ENCODE measurements around the gene XDH. TPM values are rescaled to one million over a fixed set of nuclear protein-coding genes. Genes with fewer than 3 reads are reported as not detected.
A peak's percentile ranks its signal among the peaks of the same experiment; 100 is the strongest.

XDH gene
- total RNA-seq, 1 donor from 2014 or later, result not detected

- no peak for DNase-seq (ENCODE audit: missing footprints)
- intact Hi-C loops (cut with DNase I), result no loop called here
- ATAC-seq, result no peak
Measured at GRCh38 chr2:31406593-31407385, 7.8 kb downstream of the XDH start.

- intact Hi-C loops (cut with DNase I), result no loop called here
- ATAC-seq (no peak), DNase-seq (ENCODE audit: missing footprints) (no peak)
Measured at GRCh38 chr2:31404827-31405226, 9.7 kb downstream of the XDH start.

- intact Hi-C loops (cut with DNase I), result no loop called here
- DNase-seq (ENCODE audit: missing footprints) (no peak), ATAC-seq (no peak)
Measured at GRCh38 chr2:31404302-31404701, 10.2 kb downstream of the XDH start.

GRCh38 chr2:31402388-31402787 is 12.2 kb downstream of the XDH start:
- DNase-seq (ENCODE audit: missing footprints) (no peak), ATAC-seq (no peak)
- intact Hi-C loops (cut with DNase I), result no loop called here

- ATAC-seq (no peak), DNase-seq (ENCODE audit: missing footprints) (no peak)
- intact Hi-C loops (cut with DNase I), result no loop called here
Measured at GRCh38 chr2:31401580-31401979, 13.0 kb downstream of the XDH start.

GRCh38 chr2:31398881-31399280 is 15.7 kb downstream of the XDH start:
- DNase-seq (ENCODE audit: missing footprints), result no peak
- intact Hi-C loops (cut with DNase I), result no loop called here
- ATAC-seq, result no peak

GRCh38 chr2:31397094-31397493 is 17.4 kb downstream of the XDH start:
- peak; percentile 68 for DNase-seq (ENCODE audit: missing footprints)
- intact Hi-C loops (cut with DNase I), result no loop called here
- ATAC-seq, result peak; percentile 94

GRCh38 chr2:31390324-31390723 is 24.2 kb downstream of the XDH start:
- intact Hi-C loops (cut with DNase I), result no loop called here
- ATAC-seq, result no peak
- no peak for DNase-seq (ENCODE audit: missing footprints)

- intact Hi-C loops (cut with DNase I), result no loop called here
- ATAC-seq (no peak), DNase-seq (ENCODE audit: missing footprints) (no peak)
Measured at GRCh38 chr2:31388736-31389135, 25.8 kb downstream of the XDH start.

GRCh38 chr2:31387850-31388249 is 26.7 kb downstream of the XDH start:
- DNase-seq (ENCODE audit: missing footprints), result no peak
- no peak for ATAC-seq
- intact Hi-C loops (cut with DNase I), result no loop called here

GRCh38 chr2:31386648-31387047 is 27.9 kb downstream of the XDH start:
- ATAC-seq, result no peak
- DNase-seq (ENCODE audit: missing footprints), result no peak
- intact Hi-C loops (cut with DNase I), result no loop called here

GRCh38 chr2:31386172-31386571 is 28.4 kb downstream of the XDH start:
- ATAC-seq (no peak), DNase-seq (ENCODE audit: missing footprints) (no peak)
- intact Hi-C loops (cut with DNase I), result no loop called here

- intact Hi-C loops (cut with DNase I), result no loop called here
- ATAC-seq (no peak), DNase-seq (ENCODE audit: missing footprints) (no peak)
Measured at GRCh38 chr2:31384771-31385276, 29.7 kb downstream of the XDH start.

GRCh38 chr2:31384351-31384750 is 30.2 kb downstream of the XDH start:
- DNase-seq (ENCODE audit: missing footprints) (no peak), ATAC-seq (no peak)
- intact Hi-C loops (cut with DNase I), result no loop called here

- no peak for DNase-seq (ENCODE audit: missing footprints)
Measured at GRCh38 chr2:31383471-31384153, 30.9 kb downstream of the XDH start.

GRCh38 chr2:31382452-31383120 is 32.0 kb downstream of the XDH start:
- intact Hi-C loops (cut with DNase I), result no loop called here
- ATAC-seq, result no peak
- no peak for DNase-seq (ENCODE audit: missing footprints)

More at GRCh38 chr2:31383471-31384153, 30.9 kb downstream of the XDH start:
- intact Hi-C loops (cut with DNase I), result no loop called here
- ATAC-seq, result no peak

GRCh38 chr2:31381601-31382000 is 32.9 kb downstream of the XDH start:
- ATAC-seq (no peak), DNase-seq (ENCODE audit: missing footprints) (no peak)
- intact Hi-C loops (cut with DNase I), result no loop called here

- DNase-seq (ENCODE audit: missing footprints) (no peak), ATAC-seq (no peak)
- intact Hi-C loops (cut with DNase I), result no loop called here
Measured at GRCh38 chr2:31380243-31380642, 34.3 kb downstream of the XDH start.

- intact Hi-C loops (cut with DNase I), result no loop called here
- DNase-seq (ENCODE audit: missing footprints) (no peak), ATAC-seq (no peak)
Measured at GRCh38 chr2:31379747-31380146, 34.8 kb downstream of the XDH start.

Measured in Right ventricle myocardium inferior (tissue), 1 donor.